H4 (cell line): ENCODE measurements around the gene TMED5. TPM values are rescaled to one million over a fixed set of nuclear protein-coding genes. Genes with fewer than 3 reads are reported as not detected.
"Not testable (repeated sequence)": the region's sequence is repeated elsewhere in the genome, so short reads cannot be mapped to it uniquely, and the experiment has no call there.

Source experiments
- DNase-seq: peaks from one replicate; pipeline ENCODE4 v3.0.0-alpha.2; 2015; ENCODE audit warnings: low spot score
- total RNA-seq: library from RNA; depleted of rRNA; stranded (reverse); fragments of >200 nt; shearing (Covaris generic); gene quantifications from 2 replicates; pipeline ENCODE4 v1.2.3, GENCODE V29; 2014

Gene TMED5
- total RNA-seq, 1 experiment from 2014 or later: 36.6 TPM

- no peak for DNase-seq
These were observed 7.4 kb downstream of the TMED5 start for GRCh38 chr1:93172778-93173177.

DNA sequence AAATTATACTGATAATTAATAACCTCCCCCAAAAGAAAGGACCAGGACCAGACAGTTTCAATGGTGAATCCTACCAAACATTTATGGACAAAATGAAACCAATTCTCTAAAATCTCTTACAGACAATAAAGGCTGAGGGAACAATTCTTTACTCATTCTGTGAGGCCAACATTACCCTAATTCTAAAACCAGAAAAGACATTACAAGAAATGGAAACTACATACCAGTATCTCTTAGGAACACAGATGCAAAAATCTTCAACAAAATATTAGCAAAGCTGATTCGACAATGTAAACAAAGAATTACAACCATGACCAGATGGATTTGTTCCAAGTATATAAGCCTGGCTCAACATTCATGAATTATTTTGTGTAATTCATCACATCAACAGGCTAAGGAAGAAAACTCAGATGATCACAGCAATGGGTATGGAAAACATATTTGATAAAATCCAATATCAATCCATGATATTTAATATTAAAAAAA, 8.6 kb downstream of the TMED5 start:
- DNase-seq: no peak

- DNase-seq: not testable (repeated sequence)
These were observed 10.0 kb downstream of the TMED5 start for GRCh38 chr1:93170141-93170678.

DNA sequence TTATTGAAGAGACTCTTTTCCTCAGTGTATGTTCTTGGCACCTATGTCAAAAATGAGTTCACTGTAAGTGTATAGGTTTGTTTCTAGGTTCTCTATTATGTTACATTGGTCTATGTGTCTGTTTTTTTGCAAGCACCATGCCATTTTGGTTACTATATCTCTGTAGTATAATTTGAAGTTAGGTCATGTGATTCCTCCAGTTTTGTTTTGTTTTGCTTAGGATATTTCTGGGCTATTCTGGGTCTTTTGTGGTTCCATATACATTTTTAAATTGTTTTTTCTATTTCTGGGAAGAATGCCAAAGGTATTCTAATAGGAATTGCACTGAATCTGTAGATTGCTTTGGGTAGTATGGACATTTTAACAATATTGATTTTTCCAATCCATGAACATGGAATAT, 13.2 kb downstream of the TMED5 start:
- no peak for DNase-seq

- not testable (repeated sequence) for DNase-seq
These were observed 14.3 kb downstream of the TMED5 start for GRCh38 chr1:93165895-93166294.

DNA sequence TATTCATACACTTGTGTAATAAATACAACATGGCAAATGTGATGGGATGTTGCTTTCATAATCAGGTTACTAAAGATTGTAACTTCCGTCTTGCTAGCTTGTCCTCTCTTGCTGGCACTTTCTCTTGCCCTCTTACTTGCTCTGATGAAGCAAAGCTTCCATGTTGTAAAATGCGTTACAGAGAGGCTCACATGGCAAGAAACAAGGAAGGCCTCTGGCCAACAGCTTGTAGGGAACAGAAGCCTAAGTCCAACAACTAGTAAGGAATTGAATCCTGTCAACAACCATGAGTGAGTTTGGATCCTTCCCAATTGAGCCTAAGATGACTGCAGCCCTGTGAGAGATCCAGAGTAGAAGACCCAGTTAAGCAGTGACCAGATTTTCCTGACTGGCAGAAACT, 15.4 kb downstream of the TMED5 start:
- no peak for DNase-seq

GRCh38 chr1:93163314-93163713, 16.9 kb downstream of the TMED5 start:
- not testable (repeated sequence) for DNase-seq

- no peak for DNase-seq
These were observed 20.9 kb downstream of the TMED5 start for GRCh38 chr1:93159337-93159736.

GRCh38 chr1:93155335-93155734, 24.9 kb downstream of the TMED5 start:
- no peak for DNase-seq

DNA sequence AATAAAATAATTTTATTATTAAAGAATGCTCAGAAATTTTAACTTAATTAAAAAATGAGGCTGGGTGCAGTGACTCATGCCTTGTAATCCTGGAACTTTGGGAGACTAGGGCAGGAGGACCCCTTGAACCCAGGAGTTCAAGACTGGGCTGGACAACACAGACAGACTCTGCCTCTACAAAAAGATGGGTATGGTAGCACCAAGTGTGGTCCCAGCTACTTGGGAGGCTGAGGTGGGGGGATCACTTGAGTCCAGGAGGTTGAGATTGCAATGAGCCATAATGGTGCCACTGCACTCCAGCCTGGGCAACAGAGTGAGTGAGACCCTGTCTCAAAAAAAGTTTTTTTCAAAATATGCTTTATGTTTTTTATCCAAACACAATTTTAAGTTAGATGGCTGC, 25.3 kb downstream of the TMED5 start:
- no peak for DNase-seq

GRCh38 chr1:93152835-93153234, 27.4 kb downstream of the TMED5 start:
- DNase-seq: no peak

DNA sequence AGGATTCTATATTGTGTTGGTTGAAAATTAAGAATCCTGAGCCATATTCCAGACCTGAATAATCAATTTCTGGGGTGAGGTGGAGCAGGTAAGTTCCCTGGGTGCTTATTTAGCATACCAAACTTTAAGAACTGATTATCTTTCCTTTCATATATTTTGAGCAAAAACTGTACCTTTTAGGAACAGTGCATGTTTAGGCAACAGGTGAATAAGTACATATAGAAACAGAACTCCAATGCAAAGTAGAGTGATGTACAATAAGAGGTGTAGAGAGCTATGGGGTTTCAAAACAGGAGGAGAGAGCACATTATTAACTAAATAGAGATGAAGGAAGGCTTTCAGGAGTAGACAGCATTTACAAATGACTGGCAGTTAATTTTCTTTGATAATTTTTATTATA, 28.7 kb downstream of the TMED5 start:
- no peak for DNase-seq

- no peak for DNase-seq
These were observed 29.5 kb downstream of the TMED5 start for GRCh38 chr1:93150729-93151128.

DNA sequence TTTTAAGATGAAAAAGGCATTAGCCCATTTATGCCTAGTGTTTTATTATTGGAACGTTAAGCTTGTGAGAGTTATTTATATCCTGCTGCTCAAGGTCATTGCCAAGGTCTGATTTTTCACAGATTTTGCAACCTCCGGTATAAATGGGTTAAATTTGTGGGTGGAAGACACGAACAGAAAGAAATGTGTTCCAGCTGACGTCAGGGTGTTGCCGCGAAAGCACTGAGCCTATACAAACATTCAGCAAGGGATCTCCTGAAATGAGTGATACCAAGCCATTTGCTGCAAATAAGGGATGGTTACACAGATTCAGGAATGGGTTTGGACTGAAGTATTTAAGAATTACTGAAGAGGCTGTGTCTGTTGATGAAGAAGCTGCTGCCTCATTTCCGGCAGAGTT, 32.2 kb downstream of the TMED5 start:
- no peak for DNase-seq

GRCh38 chr1:93143769-93144168, 36.4 kb downstream of the TMED5 start:
- DNase-seq: no peak

- DNase-seq: no peak
These were observed 37.1 kb downstream of the TMED5 start for GRCh38 chr1:93143136-93143535.

- DNase-seq: no peak
These were observed 38.1 kb downstream of the TMED5 start for GRCh38 chr1:93142161-93142560.

GRCh38 chr1:93140106-93140505, 40.1 kb downstream of the TMED5 start:
- no peak for DNase-seq

DNA sequence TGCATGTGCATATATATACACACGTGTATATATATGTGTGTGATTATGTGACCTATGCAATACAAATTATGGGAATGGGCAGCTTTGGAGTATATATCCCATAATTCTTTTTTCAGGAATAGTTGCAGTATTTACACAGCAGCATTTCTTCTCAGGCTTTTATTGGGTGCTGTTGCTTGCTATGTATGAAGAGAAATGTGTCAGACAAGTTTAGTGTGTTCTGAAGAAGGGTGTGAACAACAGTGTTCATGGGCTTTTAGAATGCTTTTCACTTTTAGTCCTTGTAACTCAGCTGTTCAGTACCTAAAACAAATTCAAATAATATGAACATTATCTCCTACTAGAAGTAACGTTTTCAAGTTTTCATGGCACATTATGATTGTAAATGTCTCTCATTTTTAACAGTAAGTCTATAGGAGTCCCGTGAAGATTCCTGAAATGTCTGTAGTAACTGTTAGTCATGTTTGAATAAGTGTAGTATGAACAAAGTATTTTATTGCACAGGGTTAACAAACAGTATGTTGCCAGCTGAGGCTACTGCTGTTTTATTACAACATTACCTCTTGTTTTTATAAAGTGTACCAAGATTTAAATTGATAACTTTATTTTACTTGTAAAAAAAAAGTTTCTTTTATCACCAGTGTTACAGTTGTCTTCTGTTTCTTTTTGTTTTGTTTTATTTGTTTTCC, 42.5 kb downstream of the TMED5 start:
- no peak for DNase-seq

DNA sequence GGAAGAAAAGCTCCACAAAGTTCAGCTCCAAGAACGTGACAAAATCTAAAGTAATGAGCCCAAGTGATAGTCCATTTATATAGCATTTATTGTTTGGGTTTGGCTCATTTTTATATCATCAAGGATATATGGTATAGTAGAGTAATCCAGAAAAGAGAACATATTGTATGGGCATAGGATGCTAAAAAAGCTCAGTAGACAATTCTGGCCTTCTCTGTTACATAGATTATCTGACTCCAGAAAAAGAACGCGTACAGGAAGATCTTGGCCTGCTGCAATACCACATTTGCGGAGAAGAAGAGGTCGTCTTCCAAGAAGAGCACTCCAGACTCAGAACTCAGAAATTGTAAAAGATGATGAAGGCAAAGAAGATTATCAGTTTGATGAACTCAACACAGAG, 43.8 kb downstream of the TMED5 start:
- DNase-seq: no peak

DNA sequence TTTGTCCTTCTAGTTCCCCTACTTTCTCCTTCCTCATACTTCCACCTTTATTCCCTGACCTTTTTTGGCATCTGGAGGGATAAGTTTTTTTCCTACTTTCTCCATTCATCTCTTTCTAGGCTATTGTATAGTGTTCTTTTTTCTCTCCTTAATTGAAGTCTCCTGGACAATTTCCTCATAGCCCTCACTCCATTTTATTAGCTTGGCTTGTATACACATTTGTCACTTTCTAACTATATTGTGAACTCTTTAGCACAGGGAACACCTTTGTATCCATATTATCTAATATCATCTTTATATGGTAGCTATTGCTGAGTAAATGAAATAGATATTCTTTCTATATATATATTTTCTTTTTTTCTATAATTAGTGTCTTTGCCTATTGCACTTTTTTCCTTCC, 47.6 kb downstream of the TMED5 start:
- DNase-seq: no peak

DNA sequence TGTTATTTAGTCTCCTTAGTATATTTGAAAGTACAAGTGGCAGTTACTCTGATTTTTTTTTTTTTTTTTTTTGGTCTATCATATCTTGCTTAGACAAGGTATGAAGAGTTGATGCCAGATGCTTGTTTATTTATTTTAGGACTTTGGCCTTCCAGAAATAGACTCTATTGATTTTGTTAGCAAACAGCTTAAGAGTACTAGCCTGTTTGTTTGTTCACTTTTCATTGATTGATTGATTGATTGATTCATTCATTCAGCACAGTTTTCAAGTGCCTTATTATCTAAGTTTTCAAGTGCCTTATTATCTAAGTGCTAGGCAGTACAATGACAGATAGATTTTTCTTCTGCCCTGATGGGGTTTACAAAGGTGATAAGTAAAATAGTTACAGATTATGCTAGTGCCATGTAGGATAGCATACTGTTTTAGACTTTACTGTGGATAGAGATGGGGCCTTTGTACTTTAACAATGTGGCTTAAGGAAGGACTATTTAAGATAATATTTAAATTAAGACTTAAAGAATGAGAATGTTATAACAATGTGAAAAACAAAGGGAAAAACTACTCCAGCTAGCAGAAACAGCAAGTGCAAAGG, 50.6 kb downstream of the TMED5 start:
- no peak for DNase-seq

- DNase-seq: no peak
These were observed 55.5 kb downstream of the TMED5 start for GRCh38 chr1:93124556-93125355.
